ENCODE data around the gene TTYH3. TPM values are rescaled to one million over a fixed set of nuclear protein-coding genes. Genes with fewer than 3 reads are reported as not detected.

The TTYH3 gene
- total RNA-seq, 1 donor = 41.2 TPM

DNA sequence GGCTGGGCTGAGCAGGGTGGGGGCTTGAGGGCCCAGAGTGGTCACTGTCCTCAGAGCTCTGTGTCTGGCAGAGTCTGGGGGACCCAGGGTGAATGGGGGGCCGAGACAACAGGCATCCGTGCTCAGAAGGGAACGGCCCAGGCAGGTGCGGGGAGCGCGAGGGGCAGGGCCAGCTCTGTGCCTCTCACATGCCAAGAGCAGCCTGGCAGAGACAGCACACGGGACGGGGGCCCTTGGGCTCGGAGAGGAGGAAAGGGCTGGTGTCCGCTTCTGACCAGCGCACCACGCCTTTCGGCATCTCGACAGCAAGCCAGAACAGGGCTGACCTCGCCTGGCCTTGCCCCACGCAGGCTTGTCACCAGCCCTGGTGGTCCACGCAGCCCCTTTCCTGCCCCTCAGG is 69.6 kb downstream of the TTYH3 start:
- DNase-seq (ENCODE audit: low read depth in 2 of 3, low spot score in 2 of 3) = no peak

DNA sequence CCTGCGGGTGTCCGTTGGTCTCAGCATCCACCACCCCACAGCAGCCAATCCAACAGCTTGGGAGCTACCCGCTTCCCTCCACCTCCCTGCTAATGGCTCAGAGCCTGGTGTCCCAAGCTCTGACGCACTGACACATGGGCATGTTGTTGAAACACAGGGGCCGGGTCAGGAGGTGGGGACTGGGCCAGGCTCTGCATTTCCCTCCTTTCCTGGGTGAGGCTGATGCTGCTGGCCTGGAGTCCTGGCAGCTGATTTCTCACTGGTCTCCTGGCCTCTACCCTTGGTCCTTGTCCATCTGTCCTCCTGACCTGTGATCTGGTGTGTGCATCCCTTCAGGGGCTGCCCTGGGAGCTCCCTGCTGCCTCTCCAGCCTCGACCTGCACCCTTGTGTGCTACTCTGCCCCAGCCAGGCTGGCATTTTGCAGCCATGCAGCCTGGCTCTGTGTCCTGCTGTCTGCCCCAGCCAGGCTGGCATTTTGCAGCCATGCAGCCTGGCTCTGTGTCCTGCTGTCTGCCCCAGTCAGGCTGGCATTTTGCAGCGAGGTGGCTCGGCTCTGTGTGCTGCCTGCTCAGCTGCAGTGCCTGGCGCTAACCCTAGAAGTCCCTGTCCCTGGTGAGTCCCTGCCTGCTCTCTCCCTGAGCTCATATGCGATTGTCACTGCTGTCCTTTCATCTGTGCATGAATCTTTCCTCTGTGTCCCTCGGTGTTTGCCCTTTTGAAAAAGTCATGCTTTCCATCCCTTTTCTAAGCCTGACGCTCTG is 70.2 kb downstream of the TTYH3 start:
- DNase-seq (ENCODE audit: low read depth in 2 of 3, low spot score in 2 of 3) = no peak

DNA sequence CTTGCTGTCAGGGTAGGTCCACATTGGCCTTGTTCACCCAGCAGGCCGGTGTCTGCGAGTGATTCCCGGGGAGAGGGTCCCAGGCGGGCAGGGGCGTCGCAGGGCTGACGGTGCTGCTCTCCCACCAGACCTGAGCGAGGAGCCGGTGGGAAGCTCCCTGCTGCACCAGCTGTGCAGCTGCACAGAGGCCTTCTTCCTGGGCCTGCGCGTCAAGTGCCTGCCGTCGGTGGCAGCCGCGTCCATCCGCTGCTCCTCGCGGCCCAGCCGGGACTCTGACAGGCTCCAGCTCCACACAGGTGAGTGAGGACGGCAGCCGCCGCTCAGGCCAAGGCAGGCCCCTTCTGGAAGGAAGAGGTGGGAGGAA is 70.8 kb downstream of the TTYH3 start:
- DNase-seq (ENCODE audit: low read depth in 2 of 3, low spot score in 2 of 3) = no peak

DNA sequence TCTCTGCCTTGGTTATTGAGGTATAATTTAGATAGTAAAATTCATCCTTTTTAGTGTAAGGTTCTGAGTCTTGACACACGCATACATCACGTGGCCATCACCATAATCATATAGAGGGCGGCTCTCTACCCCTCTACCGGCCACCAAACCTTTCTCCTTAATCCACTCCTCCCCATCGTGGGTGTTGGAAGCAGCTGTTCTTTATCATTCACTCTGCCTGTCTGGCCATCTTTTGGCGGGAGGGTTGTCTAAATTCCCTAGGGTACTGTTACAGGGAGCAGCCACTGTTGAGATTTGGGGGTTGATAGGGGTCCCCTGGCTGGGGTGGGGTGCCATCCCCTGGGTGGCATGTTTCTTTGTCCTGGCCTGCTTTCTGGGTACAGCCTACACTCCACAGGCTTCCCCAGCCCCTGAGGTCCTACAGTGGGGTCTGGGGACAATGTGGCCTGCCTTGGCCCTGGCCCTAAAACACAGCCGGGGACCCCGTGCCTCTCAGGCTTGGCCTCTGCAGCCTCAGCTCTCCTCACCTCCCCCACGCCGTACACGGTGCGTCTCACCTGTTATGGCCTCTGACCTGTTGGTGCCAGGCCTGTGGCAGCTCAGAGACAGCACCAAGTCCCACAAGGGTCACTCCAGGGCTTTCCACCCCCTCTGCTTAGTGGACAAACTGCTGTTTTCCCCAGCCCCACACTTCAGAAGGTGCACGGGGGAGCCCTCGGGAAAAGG is 73.7 kb downstream of the TTYH3 start:
- no peak for DNase-seq (ENCODE audit: low read depth in 2 of 3, low spot score in 2 of 3)

DNA sequence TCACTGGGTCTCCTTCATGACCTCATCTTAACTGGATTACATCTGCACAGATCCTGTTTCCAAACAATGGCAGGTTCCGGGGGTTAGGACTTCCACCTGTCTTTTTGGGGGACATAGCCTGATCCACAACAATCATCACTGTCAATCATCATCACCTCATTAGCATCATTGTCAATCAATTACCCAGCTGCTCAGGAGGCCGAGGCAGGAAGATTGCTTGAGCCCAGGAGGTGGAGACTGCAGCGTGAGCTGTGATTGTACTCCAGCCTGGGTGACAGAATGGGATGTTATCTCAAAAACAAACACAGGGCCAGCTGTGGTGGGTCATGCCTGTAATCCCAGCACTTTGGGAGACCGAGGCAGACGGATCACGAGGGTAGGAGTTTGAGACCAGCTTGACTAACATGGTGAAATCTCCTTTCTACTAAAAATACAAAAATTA is 74.9 kb downstream of the TTYH3 start:
- no peak for DNase-seq (ENCODE audit: low read depth in 2 of 3, low spot score in 2 of 3)

DNA sequence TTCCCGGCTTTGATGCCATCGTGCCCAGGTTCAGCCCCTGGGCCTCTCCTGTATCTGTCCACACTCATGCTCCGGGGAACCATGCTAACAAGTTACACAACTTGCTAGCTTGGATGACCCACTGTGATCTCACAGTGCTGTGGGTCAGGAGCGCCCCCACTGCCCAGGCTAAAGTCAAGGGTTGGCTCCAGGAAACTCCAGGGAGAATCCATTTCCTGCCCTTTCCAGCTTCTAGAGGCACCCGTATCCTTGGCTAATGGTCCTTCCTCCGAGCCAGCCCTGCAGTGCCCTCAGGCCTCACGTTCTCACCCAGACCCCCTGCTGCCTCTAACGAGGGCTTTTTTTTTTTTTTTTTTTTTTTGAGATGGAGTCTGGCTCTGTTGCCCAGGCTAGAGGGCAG is 75.7 kb downstream of the TTYH3 start:
- DNase-seq (ENCODE audit: low read depth in 2 of 3, low spot score in 2 of 3) = no peak

DNA sequence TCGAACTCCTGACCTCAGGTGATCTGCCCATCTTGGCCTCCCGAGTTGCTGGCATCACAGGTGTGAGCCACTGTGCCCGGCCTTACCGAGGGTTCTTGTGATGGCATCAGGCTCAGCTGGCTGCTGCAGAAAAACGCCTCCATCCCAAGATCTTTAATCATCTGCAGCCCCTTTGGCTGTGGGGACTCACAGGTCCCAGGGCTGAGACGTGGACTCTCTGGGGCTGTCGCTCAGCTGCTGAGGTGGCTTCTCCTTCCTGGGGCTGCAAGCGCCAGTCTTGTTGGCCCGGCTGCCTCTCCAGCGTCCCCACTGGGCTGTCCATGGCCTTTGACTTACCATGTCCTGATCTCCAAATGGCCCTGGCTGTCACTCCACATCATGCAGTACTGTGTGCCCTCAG is 76.3 kb downstream of the TTYH3 start:
- DNase-seq (ENCODE audit: low read depth in 2 of 3, low spot score in 2 of 3) = no peak

DNA sequence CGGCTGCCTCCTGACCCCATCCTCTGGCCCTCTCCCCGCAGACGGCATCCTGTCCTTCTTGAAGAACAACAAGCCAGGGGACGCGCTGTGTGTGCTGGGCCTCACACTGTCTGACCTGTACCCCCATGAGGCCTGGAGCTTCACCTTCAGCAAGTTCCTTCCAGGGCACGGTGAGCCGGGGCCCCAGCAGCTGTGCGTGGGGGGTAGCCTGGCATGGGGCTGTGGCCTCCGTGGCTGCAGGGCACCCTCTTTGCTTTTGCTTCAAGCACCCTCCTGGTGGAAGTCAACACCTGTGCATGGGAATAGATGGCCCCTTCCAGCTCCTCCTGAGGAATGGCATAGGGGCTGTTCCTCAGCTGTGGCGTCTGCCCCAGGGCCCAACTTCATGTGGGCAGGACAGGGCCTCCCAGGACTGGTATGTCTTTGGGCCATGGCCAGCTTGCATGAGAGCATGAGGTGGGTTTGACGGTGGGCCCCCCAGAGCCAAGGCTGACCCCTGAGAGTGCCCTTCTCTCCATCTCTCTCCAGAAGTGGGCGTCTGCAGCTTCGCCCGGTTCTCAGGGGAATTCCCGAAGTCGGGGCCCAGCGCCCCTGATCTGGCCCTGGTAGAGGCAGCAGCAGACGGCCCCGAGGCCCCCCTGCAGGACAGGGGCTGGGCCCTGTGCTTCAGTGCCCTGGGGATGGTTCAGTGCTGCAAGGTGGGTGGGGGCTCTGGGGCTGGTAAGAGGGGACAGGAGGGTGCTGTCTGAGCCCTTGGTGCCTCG is 76.9 kb downstream of the TTYH3 start:
- DNase-seq (ENCODE audit: low read depth in 2 of 3, low spot score in 2 of 3) = no peak

DNA sequence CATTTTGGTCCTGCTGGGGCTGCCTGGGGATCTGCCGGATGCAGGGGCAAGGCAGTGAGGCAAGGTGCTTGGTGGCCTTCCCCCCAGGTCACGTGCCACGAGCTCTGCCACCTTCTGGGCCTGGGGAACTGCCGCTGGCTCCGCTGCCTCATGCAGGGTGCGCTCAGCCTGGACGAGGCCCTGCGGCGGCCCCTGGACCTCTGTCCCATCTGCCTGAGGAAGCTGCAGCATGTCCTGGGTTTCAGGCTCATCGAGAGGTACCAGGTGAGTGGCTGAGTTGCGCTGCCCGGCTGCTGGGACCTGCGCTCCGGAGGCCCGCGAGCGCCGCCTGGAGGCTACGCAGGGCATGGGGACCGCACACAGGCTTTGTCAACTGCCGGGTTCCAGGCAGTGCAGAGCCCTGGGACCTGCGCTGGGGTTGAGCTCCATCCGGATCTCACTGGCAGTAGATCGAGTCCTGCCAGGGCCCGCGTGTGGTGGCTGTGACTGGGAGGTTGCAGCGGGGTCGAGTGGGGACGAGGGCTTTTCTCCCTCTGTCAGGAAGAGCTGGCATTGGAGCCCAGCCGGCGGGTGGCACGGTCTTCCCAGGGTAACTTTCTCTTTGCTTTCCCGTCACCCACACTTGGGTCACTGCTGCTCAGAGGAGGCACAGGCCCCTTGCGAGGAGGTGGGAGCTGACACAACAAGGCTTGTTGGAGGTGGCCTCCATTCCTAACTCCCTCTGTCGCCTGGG is 77.9 kb downstream of the TTYH3 start:
- peak; percentile 72 to 81 (median 80) for DNase-seq (ENCODE audit: low read depth in 2 of 3, low spot score in 2 of 3)

DNA sequence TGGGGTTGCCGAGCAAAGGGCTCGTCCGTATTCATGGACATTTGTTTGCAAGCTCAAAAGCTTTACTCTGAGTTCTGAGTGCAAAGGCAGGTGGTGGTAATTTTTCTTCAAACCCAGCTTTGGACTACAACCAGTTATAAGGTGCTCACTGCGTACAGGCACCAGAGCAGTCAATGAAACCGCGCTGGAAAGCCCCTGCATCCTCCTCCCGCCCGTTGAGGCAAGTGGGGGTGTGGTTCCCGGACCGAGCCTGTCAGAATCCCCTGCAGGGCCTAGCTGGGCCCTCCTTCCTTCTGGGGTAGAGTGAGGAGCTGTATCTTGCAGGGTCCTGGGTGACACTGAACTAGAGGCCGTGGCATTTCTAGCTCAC is 78.5 kb downstream of the TTYH3 start:
- DNase-seq (ENCODE audit: low read depth in 2 of 3, low spot score in 2 of 3) = no peak

DNA sequence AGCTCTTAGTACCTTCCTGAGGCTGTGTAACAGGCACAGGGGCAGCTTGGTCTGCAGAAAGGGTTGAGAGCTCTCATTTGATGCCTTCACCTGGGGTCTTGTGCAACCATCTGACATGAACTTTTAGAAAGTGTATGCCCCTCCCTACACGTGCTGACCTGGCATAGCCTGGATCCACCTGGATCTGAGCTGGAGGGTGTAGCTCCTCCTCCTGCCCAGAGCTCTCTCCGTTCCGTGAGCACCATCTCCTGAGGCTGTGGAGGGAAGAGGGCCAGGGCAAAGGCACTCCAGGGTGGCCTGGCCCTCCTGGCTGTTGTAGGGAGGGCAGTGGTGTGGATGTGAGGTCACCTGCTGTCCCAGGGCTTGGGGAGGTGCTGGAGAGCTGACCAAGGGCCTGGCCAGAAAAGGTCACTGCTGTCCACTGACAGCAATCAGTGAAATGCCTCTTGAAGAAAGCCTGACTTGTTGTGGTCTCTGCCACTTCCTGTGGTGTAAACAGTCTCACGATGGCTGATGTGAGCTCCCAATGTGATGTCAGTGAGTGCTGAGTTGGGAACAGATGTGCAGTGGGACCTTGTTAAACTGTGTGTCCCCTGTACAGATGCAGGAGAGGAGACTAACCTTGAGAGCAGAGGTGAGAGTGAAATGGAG is 79.2 kb downstream of the TTYH3 start:
- DNase-seq (ENCODE audit: low read depth in 2 of 3, low spot score in 2 of 3) = peak in 1 of 3 donors; percentile 52

DNA sequence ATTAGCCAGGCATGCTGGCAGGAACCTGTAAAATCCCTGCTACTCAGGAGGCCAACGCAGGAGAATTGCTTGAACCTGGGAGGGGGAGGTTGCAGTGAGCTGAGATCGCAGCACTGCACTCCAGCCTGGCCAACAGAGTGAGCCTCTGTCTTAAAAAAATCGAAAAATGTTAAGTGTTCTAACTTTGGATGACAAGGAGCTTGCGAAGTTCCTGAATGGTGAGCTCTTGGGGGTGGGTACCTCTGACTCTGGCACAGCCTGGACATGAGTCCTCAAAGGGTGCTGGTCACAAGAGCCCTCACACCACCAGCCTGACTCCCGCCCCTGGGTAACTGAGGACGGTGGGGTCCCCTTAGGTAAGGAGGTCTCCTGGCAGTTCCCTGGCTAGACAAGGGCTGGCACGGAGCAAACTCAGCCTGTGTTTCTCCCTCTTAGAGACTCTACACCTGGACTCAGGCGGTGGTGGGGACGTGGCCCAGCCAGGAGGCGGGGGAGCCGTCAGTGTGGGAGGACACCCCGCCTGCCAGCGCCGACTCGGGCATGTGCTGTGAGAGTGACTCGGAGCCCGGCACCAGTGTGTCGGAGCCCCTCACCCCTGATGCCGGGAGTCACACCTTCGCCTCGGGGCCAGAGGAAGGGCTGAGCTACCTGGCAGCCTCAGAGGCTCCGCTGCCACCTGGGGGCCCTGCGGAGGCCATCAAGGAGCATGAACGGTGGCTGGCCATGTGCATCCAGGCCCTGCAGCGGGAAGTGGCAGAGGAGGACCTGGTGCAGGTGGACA is 80.3 kb downstream of the TTYH3 start:
- DNase-seq (ENCODE audit: low read depth in 2 of 3, low spot score in 2 of 3) = no peak

DNA sequence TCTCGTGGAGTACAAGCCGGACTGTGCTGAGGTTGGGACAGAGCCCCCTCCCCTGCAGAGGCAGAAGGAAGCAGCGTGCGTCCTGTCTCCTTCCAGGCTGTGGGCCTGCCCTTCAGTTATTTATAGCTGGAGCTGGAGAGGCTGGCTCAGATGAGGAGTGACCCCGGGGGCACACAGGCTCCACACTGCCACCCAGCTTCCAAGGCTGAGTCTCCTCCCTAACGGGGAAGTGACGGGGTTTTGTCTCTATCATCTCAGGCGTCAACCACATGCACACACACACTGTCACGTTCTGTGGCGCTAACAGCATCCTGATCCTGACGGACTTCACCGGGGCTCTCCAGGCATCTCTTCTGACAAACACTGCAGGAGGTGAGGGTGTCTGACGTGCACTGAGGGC is 81.6 kb downstream of the TTYH3 start:
- peak in 2 of 3 donors; percentile 71 to 73 for DNase-seq (ENCODE audit: low read depth in 2 of 3, low spot score in 2 of 3)

DNA sequence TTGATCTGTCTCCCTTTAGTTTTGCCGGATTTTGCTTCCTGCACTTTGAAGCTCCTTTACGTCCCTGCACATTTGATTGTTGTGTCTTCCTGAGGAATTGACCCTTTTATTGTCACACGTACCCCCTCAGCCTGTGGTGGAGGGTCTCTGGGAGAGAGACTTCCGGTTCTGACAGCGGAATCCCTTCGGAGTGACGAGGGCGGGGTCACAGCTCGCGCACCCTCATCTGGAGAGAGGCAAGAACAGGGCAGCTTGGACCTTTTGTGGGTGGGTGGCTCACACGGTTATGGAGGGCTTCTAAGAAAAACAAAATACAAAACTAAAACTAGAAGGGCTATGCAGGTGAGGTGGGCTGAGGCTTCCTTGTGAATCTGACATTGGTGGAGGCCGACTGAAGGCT is 82.2 kb downstream of the TTYH3 start:
- no peak for DNase-seq (ENCODE audit: low read depth in 2 of 3, low spot score in 2 of 3)

Other genes starting within 250 kb of the TTYH3 start
- gene CHST12, start 228.4 kb upstream of the TTYH3 start, total RNA-seq = 29.6 TPM
- gene GRIFIN, start 155.6 kb upstream of the TTYH3 start, total RNA-seq = not detected
- 22.4 TPM for gene LFNG, start 112.2 kb upstream of the TTYH3 start, total RNA-seq
- gene BRAT1, start 76.5 kb upstream of the TTYH3 start, total RNA-seq = 46.6 TPM
- 4.6 TPM for gene IQCE, start 73.0 kb upstream of the TTYH3 start, total RNA-seq
- 2.4 TPM for gene AMZ1, start 56.2 kb downstream of the TTYH3 start, total RNA-seq
- gene GNA12, start 212.3 kb downstream of the TTYH3 start, total RNA-seq = 48.2 TPM